GM21737 (cell line): ENCODE results near the gene SGIP1.
"Not testable (repeated sequence)": the region's sequence is repeated elsewhere in the genome, so short reads cannot be mapped to it uniquely, and the experiment has no call there.

Experiments used
- ATAC-seq: cut with Tn5 transposase; IDR thresholded peaks from one replicate; pipeline ENCODE4 v1.9.1; 2021; ENCODE audit warnings: mild to moderate bottlenecking, moderate library complexity; ENCODE audit not compliant: unreplicated experiment

Gene SGIP1

GRCh38 chr1:66725885-66726665 lies 192.1 kb downstream of the SGIP1 start:
- ATAC-seq: peak; percentile 74

- no peak for ATAC-seq
Observed at GRCh38 chr1:66728021-66728420, 194.1 kb downstream of the SGIP1 start.

- ATAC-seq: not testable (repeated sequence)
Observed at GRCh38 chr1:66728716-66729115, 194.8 kb downstream of the SGIP1 start.

GRCh38 chr1:66729119-66729518 lies 195.2 kb downstream of the SGIP1 start:
- ATAC-seq: no peak

GRCh38 chr1:66729523-66729922 lies 195.6 kb downstream of the SGIP1 start:
- ATAC-seq: no peak

- ATAC-seq: no peak
Observed at GRCh38 chr1:66730462-66730861, 196.5 kb downstream of the SGIP1 start.

GRCh38 chr1:66731170-66731865 lies 197.4 kb downstream of the SGIP1 start:
- no peak for ATAC-seq

- no peak for ATAC-seq
Observed at GRCh38 chr1:66732407-66733166, 198.6 kb downstream of the SGIP1 start.

- no peak for ATAC-seq
Observed at GRCh38 chr1:66733348-66734017, 199.5 kb downstream of the SGIP1 start.

- ATAC-seq: not testable (repeated sequence)
Observed at GRCh38 chr1:66734531-66734930, 200.6 kb downstream of the SGIP1 start.

GRCh38 chr1:66737836-66738235 lies 203.9 kb downstream of the SGIP1 start:
- no peak for ATAC-seq

- ATAC-seq: no peak
Observed at GRCh38 chr1:66739401-66740157, 205.6 kb downstream of the SGIP1 start.

GRCh38 chr1:66745451-66745850 lies 211.5 kb downstream of the SGIP1 start:
- no peak for ATAC-seq

- no peak for ATAC-seq
Observed at GRCh38 chr1:66747501-66747900, 213.5 kb downstream of the SGIP1 start.

- ATAC-seq: no peak
Observed at GRCh38 chr1:66750577-66750976, 216.6 kb downstream of the SGIP1 start.

- no peak for ATAC-seq
Observed at GRCh38 chr1:66751160-66751559, 217.2 kb downstream of the SGIP1 start.

- no peak for ATAC-seq
Observed at GRCh38 chr1:66752000-66752592, 218.1 kb downstream of the SGIP1 start, which contains the start of gene DYNLT5. Gene DYNLT5, plus strand, starts transcription at chr1:66752459. Its CDS starts 2,200 bp downstream, at chr1:66754659.

- ATAC-seq: no peak
Observed at GRCh38 chr1:66752671-66753371, 218.9 kb downstream of the SGIP1 start.

- ATAC-seq: no peak
Observed at GRCh38 chr1:66757722-66758240, 223.8 kb downstream of the SGIP1 start.
